GM19238 (cell line): ENCODE data around the gene TMC6.
"Not testable (repeated sequence)": the region's sequence is repeated elsewhere in the genome, so short reads cannot be mapped to it uniquely, and the experiment has no call there.

ENCODE experiments used
- DNase-seq: peaks from one replicate; pipeline ENCODE4 v3.0.0; 2011; ENCODE audit warnings: low spot score; ENCODE audit not compliant: insufficient read length

The TMC6 gene

GRCh38 chr17:78082988-78083387, 45.6 kb downstream of the TMC6 start:
- no peak for DNase-seq

GRCh38 chr17:78082355-78082872, 46.1 kb downstream of the TMC6 start:
- DNase-seq: not testable (repeated sequence)

- no peak for DNase-seq
These were observed 47.0 kb downstream of the TMC6 start for GRCh38 chr17:78081551-78081950.

- no peak for DNase-seq
These were observed 49.3 kb downstream of the TMC6 start for GRCh38 chr17:78079253-78079652.

GRCh38 chr17:78075545-78075944, 53.0 kb downstream of the TMC6 start:
- no peak for DNase-seq

GRCh38 chr17:78075011-78075410, 53.5 kb downstream of the TMC6 start:
- no peak for DNase-seq

- DNase-seq: no peak
These were observed 55.6 kb downstream of the TMC6 start for GRCh38 chr17:78072961-78073360.

GRCh38 chr17:78069695-78070094, 58.9 kb downstream of the TMC6 start:
- no peak for DNase-seq

GRCh38 chr17:78066976-78067375, 61.6 kb downstream of the TMC6 start:
- not testable (repeated sequence) for DNase-seq

GRCh38 chr17:78064708-78065107, 63.8 kb downstream of the TMC6 start:
- DNase-seq: no peak

GRCh38 chr17:78063489-78063888, 65.1 kb downstream of the TMC6 start:
- no peak for DNase-seq

GRCh38 chr17:78062596-78062995, 66.0 kb downstream of the TMC6 start:
- DNase-seq: no peak
